Ecto neural progenitor cell (in vitro differentiated cells): ENCODE measurements around the gene CMYA5.
"Not testable (repeated sequence)": the region's sequence is repeated elsewhere in the genome, so short reads cannot be mapped to it uniquely, and the experiment has no call there.

ENCODE experiments used
- DNase-seq: peaks from one replicate; pipeline ENCODE4 v3.0.0-alpha.2; 2018; ENCODE audit warnings: low spot score

The CMYA5 gene

DNA sequence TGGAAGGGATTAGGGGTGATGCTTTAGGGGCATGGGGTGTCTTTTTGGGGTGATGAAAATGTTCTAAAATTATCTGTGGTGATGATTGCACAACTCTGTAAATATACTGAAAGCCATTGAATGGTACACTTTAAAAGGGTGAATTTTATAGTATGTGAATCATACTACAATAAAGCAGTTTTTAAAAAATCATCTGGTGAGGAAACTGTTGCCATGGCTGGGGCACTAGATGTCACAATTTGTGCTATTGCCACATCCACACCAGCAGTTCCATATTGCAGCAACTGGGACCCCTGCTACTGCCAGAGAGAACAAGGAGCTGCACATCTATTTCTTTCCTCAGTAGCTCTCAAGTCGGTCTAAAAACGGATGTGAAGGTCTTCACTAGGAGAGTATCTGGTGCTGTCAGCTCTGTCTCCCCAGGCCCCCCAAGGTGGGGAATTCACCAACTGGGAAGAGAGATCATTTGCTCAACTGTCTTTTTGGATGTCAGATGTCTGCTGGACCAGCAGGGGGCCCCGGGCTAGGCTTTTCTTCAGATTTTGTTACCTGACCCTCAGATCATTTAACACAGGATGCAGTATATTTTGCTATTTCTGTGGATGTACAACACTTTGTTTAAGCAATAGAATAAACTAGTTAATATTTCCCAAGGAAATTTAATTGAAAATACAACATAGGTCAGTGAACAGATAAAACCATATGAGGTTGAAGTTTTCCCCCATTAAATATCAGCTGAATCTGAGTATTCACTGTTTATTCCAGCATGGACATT lies 13.2 kb downstream of the CMYA5 start:
- no peak for DNase-seq

DNA sequence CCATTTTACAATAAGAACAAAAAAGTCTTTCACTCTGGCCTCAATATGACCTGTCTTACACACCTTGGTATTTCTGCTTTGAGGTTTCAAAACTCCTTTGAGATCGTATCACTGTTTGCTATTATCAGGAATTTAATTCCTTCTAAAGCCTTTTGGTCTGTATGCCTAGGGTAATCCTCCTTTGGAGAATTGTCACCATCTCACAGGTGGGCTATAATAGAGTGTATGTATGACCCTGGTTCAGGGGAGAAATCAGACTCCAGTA lies 13.7 kb downstream of the CMYA5 start:
- DNase-seq, result no peak

- no peak for DNase-seq
Measured at GRCh38 chr5:79704553-79704952, 14.9 kb downstream of the CMYA5 start.

GRCh38 chr5:79705632-79706031 lies 16.0 kb downstream of the CMYA5 start:
- DNase-seq, result no peak

GRCh38 chr5:79706317-79706716 lies 16.7 kb downstream of the CMYA5 start:
- not testable (repeated sequence) for DNase-seq

DNA sequence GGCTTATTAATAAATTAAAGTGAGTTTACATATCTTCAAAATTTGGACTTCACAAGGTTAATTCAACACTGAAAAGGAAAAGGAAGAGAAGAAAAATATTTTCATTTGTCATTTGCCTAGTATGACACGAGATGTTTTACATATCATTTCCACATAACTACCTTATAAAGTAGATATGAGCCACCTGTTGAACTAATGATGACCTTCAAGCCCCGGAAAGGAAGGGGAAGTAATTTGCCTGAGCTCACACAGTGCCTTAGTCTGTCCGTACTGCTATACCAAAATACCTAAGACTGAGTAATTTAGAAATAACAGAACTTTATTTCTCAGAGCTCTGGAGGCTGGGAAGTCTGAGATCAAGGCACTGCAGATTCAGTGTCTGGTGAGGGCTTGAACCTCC lies 17.9 kb downstream of the CMYA5 start:
- DNase-seq, result no peak

DNA sequence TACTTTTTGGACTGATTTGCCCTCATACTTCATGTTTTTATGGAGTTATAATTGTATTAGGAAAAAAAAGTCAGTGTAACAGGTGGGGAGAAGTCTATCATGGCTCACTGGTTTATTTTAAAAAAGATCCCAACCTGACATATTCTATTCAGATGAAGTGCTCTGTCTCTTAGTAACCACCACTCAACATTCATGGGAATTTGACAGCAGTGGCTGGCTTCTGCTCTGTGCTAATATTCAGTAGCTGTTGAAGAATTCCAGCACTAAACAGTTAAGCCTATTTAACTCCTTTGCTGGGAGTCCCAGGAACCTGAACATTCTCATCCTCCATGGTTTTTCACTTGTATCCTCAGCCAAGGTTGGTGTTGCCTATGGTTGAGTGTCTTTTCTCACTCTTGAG lies 23.1 kb downstream of the CMYA5 start:
- no peak for DNase-seq

DNA sequence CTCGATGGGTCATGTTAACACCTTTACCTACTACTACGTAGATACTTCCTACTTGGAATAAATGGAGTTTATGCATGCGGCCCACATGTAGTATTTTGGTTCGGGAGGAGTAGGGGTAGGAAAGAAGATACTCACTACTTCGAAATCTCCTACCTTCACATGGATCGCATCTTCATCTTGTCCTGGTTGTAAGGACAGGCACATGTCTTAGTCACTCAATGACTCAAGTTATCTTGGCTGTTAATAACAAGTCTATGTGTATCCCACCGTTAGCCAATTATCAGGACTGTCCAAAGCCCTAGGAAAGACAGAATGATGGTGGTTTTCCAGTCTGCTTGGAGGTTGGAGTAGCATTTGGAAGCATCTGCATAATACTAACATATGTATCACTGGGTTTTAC lies 24.1 kb downstream of the CMYA5 start:
- DNase-seq, result no peak

- DNase-seq, result no peak
Measured at GRCh38 chr5:79716839-79717238, 27.2 kb downstream of the CMYA5 start.

DNA sequence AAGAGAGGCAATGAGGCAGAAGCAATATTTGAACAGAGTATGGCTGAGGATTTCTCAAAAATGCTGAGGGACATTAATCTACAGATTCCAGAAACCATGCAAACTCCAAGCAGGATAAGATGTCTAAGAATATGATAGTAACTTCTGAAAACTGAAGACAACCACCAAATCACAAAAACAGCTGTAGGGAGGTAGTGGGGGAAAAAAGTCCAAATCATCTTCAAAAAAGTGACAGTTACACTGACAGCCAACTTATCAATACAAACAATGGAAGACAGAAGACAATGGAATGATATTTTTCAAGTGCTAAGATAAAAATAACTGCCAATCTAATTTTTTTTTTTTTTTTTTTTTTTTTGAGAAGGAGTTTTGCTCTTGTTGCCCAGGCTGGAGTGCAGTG lies 30.5 kb downstream of the CMYA5 start:
- DNase-seq, result no peak

GRCh38 chr5:79727451-79728355 lies 38.1 kb downstream of the CMYA5 start:
- no peak for DNase-seq

DNA sequence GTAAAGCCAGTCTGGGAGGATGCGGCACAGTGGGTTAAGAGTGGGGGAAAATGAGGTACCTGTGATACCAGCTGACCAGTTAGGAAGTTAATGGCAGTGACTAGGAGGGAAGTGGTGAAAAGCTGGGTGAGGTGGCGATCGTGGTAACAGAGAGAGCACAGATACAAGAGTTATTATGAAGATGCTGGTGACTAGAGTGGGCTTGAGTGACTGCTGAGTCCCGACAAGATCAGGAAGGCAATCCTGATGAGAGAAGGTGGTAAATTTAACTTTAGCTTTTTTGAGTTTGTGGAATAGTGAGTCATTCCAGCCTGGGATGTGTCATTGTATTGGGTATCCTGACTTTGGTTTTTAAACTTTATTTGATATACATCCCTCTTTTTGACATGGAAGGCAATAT lies 38.8 kb downstream of the CMYA5 start:
- DNase-seq, result no peak

DNA sequence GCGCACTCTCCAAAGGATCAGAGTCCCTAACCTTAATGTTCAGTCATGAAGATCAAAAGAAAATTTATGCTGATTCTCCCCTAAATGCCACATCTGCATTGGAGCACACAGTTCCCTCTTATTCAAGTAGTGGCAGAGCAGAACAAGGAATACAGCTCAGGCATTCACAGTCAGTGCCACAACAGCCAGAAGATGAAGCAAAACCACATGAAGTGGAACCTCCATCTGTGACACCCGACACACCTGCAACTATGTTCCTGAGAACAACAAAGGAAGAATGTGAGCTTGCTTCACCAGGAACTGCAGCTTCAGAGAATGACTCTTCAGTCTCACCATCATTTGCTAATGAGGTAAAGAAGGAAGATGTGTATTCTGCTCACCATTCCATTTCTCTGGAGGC lies 40.0 kb downstream of the CMYA5 start:
- DNase-seq, result no peak

DNA sequence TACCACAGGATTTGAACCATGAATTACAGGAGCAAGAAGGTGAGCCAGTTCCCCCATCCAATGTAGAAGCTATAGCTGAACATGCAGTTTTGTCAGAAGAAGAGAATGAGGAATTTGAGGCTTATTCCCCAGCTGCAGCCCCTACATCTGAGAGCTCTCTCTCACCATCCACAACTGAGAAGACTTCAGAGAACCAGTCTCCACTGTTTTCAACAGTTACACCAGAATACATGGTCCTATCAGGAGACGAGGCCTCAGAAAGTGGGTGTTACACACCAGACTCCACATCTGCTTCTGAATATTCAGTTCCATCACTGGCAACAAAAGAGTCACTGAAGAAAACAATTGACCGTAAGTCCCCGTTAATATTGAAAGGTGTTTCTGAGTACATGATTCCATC lies 40.9 kb downstream of the CMYA5 start:
- DNase-seq, result no peak

- DNase-seq, result no peak
Measured at GRCh38 chr5:79731775-79732174, 42.1 kb downstream of the CMYA5 start.

DNA sequence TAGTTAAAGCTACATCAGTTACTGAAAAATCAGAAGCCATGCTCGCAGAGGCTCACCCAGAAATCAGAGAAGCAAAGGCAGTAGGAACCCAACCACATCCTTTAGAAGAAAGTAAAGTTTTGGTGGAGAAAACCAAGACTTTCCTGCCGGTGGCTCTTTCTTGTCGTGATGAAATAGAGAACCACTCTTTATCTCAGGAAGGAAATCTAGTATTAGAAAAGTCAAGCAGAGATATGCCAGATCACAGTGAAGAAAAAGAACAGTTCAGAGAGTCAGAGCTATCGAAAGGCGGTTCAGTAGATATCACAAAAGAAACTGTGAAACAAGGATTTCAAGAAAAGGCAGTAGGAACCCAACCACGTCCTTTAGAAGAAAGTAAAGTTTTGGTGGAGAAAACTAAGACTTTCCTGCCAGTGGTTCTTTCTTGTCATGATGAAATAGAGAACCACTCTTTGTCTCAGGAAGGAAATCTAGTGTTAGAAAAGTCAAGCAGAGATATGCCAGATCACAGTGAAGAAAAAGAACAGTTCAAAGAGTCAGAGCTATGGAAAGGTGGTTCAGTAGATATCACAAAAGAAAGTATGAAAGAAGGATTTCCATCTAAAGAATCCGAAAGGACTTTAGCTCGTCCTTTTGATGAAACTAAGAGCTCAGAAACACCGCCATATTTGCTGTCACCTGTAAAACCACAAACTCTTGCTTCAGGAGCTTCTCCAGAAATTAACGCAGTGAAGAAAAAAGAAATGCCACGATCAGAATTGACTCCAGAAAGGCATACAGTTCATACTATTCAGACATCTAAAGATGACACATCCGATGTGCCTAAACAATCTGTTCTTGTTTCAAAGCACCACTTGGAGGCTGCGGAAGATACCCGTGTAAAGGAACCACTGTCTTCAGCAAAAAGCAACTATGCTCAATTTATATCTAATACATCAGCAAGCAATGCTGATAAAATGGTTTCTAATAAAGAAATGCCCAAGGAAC lies 47.2 kb downstream of the CMYA5 start:
- no peak for DNase-seq

GRCh38 chr5:79738349-79738748 lies 48.7 kb downstream of the CMYA5 start:
- DNase-seq, result no peak

DNA sequence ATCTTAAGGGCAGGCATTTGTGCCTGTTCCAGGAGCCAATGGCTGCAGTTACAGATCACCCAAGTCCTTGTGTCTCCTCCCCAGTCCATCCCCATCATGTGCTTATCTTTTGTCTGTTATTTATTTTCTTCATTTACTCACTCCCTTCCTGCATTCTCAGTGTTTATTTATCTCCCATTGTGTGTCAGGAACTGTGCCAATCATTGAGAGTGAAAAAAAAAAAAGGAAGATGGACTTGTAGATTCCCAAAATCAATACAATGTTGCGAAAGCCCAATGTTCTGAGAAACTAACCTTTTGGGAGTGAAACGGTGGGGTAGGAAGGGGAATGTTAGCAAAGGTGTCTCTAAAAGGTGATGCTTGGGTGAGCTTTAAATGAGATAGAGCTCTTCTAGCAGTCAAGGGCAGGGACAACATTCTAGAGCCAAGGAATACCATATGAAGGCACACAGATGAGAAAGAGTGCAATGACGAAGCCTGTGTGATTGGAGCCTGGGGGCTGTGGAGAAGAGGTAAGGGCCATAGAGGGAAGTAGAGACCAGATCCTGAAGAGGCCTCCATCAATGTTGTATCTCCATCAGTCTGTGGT lies 53.0 kb downstream of the CMYA5 start:
- no peak for DNase-seq

DNA sequence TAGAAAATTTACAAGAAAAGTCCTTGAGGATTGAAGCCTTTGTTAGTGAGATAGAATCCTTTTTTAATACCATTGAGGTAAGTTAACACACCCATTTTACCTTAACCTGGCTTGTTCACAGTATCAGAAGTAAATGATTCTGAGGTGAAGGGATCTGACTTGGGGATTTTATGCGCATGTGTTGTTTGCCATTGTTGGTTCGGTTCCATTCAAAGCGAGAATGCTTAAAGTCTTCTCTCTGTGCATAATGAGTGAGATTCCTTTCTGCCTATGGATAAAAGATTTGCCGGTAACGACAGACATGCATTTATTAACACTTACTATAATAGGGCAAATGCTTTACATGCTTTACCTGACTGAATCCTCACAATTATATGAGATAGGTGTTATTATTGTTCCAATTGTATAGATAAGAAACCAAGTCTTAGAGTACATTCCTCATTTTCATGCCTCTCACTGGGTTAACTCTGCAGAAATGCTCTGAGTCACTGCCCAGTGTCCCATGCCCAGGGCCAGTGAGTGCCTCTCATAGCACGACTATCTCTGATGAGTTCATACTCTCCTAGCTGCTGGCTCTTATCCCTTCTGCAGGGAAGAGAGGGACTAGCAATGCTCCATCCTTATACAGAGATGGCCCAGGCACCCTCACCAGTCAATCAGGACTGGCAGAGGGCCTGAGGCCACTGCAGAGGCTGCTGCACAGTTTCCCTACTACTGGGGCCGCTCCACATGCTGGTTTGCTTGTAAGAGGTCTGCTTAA lies 54.4 kb downstream of the CMYA5 start:
- no peak for DNase-seq

GRCh38 chr5:79745255-79745654 lies 55.6 kb downstream of the CMYA5 start:
- DNase-seq, result no peak
